ENCODE measurements around the gene GALNT9.
"Not testable (repeated sequence)": the region's sequence is repeated elsewhere in the genome, so short reads cannot be mapped to it uniquely, and the experiment has no call there.

The GALNT9 gene

DNA sequence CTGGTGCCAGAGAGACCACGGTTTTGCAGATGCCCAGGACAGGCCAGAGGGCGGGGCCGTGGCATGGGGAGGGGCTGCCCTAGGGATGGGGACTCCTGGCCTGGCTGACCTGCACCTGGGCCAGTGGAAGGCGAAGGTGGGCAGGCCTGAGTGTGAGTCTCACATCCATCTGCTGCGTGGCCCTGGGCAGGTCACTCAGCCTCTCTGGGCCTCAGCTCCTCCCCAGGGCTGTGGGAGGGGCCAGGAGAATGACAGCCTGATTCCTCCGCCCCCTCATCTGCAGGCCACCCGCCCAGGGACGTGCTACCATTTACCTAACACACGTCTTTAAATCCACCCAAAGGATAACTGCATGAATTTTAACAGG lies 90.9 kb downstream of the GALNT9 start:
- in situ Hi-C loops (cut with MboI; ENCODE audit: low sequenced_read_pairs), result no loop called here

DNA sequence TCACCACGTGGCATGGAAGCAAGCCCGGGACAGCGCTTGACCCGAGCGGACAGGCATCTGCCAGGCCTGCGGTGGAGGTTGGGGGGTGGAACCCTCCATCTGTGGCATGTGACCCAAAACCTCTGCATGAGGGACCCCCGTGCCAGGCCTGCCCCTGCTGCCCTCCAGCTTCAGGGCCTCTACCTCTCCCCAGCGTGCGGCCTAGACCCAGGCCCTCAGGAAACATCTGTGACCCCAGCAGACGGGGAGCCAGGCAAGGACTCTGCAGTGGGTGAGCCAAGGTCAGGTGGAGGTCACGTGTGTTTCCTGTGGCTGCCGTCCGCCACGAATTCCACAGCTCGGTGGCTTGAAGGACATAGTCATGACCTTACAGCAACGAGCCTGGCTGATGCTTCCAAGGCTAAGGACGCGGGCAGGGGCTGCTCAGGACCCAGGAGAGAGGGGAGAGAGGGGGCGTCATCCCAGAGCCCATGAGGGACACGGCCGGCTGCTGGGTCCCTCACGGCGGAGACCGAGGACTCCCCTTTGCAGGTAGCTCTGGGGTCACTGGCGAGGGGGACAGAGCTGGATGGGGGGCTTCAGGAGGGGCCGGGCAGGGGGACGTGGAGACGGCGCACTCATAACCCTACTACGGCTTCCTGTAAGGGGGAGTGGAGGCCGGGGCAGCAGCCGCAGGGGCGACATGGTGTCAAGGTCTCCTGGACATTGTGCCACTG lies 91.5 kb downstream of the GALNT9 start:
- in situ Hi-C loops (cut with MboI; ENCODE audit: low sequenced_read_pairs), result no loop called here

DNA sequence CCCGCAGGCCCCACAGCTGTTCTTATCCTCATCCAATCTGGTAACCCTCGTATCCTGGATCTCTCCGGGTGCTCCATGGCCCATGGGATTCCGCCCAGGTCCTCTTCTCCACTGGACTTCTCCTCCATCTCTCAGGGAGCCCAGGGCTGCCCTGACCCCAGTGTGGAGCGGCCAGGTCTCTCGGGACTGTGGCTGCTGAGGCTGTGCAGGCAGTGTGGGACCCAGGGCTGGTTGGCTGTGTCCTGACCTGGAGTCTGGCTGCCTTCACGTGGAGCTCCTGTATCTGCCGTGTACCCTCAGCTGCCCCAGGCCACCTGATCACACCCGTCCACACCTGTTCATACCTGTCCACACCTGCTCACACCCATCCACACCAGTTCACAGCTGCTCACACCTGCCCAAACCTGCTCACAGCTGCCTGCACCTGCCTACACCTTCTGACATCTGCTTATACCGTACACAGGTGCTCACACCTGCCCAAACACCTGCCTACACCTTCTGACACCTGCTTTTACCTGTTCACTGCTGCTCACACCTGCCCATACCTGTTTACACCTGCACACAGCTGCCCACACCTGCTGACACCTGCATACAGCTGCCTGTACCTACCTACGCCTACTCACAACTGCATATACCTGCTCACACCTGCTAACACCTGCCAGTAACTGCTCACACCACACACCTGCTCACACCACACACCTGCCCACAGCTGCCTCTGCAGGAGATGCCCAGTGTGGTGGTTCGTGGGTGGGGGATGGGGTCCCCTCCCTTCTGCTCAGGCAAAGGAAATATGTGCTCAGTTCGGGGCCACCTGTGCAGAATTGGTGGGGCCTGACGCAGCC lies 92.2 kb downstream of the GALNT9 start:
- in situ Hi-C loops (cut with MboI; ENCODE audit: low sequenced_read_pairs), result no loop called here

DNA sequence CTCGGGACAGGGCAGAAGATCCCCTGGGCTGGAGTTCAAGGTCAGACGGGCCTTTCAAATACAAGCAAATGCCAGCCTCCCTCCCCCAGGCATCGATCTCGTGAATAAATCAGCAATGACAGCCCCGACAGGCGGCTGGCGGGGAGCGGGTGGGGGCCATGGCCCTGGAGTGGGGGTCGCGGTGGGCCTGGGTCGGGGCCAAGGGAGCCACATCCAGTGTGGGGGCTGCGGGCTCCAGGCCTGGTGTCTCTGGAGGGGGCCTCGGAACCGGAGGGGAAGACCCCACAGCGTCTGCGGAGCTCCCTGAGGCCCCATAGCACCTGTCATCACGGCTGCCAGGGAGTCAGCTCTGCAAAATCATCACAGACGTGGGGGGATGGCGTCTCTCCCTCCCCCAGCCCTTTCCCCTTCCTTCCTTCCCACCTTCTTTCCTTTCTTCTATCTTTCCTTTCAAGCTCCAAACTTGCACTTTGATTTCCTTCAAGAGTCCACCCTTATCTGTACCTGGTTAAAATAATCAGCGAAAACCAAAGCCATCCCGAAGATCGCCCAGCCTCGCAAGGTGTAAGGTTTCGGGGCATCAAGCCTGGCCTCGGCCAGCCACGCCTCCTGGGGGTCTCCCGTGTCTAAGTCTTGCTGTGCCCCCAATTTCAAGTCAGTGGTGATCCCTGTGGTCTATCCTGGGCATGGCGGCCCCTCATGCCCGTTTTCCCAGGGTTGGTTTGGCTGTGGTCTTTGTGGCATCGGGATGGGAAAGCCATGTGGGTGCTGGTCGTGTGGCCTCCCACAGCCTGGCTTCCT lies 93.1 kb downstream of the GALNT9 start:
- in situ Hi-C loops (cut with MboI; ENCODE audit: low sequenced_read_pairs), result no loop called here

DNA sequence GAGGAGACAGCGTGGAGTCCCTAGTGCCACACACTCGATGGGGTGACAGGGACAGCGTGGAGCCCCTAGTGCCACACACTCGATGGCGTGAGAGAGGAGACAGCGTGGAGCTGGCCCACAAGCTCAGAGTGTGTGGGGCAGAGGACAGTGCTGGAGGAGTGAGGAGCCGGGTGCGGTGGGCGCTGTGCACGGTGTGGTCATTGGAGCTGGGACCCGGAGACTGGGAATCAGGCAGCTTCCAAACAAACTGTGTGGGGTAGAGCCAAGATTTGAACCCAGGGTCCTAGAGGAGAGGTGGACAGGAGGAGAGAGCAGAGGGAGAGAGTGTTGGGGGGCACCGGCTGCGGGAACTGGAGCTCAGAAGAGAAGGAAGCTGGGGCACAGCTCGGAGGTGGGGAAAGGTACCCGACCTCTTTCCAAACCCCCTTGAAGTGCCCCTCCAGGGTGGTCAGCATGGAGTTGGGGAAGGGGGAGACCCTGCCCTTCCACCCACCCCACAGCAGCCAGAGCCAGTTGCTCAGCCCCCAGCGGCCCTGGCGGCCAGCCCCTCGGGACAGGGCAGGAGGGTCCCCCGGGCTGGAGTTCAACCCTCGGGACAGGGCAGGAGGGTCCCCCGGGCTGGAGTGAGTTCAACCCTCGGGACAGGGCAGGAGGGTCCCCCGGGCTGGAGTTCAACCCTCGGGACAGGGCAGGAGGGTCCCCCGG lies 94.1 kb downstream of the GALNT9 start:
- in situ Hi-C loops (cut with MboI; ENCODE audit: low sequenced_read_pairs), result no loop called here

DNA sequence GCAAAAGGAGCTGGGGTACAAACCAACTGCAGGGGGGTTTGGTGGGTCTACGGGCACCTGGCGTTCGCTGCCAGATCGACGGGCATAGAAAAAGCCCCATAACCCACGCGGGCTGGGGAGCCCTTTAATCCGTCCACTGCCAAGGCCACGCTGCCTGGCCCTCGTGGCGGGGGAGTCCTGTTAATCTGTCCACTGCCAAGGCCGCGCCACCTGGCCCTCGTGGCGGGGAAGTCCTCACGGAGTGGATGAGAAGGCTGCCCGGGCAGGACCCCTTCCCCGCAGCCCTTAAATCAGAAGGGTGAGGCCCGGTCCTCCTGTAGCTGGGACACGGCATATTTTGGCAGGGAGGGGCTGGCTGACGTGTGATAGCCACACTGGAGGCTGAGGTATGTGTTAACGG lies 99.0 kb downstream of the GALNT9 start:
- in situ Hi-C loops (cut with MboI; ENCODE audit: low sequenced_read_pairs), result no loop called here

DNA sequence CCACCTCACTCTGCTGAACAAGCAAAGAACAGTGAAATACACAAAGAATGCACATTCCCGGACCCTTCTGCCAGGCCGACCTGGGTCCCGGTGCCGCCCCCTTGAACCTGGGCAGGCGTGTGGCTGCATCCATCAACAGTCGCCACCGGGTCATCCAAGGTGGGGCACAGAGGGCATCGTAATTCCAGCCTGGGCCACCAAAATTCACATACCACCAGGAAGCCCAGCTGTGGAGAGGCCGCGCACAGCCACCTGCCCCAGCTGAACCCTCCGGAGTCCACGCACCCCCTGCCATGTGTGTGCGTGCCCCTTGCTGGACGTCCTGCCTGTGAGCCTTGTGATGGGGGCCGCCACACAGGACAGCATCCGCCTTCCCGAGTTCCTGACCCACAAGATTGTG lies 99.5 kb downstream of the GALNT9 start:
- in situ Hi-C loops (cut with MboI; ENCODE audit: low sequenced_read_pairs), result no loop called here

DNA sequence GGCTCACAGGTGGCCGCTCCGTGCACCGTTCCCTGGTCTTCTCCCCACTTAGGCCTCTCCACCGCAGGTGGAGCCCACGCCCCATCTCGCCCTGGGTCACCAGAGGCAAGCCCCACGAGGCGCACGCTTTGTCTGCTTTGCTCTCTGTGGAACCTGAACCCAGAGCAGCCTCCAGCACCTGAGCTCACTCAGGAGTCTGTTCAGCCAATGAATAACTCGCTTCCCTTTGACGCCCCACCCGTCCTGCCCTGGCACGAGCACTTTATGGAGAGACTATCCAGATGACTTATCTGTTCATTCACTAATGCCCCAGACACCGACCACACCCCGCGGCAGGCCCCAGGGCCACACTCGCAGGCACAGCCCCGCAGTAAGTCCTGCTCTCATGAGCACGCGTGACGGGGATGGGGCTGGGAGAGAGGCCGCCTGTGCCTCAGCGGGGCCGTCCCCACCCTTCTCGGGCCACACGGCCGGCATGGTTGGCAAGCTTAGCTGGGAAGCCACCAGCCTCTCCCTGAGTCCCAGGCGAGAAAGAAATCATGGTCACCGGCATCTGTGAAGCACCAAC lies 100.1 kb downstream of the GALNT9 start:
- in situ Hi-C loops (cut with MboI; ENCODE audit: low sequenced_read_pairs), result no loop called here

DNA sequence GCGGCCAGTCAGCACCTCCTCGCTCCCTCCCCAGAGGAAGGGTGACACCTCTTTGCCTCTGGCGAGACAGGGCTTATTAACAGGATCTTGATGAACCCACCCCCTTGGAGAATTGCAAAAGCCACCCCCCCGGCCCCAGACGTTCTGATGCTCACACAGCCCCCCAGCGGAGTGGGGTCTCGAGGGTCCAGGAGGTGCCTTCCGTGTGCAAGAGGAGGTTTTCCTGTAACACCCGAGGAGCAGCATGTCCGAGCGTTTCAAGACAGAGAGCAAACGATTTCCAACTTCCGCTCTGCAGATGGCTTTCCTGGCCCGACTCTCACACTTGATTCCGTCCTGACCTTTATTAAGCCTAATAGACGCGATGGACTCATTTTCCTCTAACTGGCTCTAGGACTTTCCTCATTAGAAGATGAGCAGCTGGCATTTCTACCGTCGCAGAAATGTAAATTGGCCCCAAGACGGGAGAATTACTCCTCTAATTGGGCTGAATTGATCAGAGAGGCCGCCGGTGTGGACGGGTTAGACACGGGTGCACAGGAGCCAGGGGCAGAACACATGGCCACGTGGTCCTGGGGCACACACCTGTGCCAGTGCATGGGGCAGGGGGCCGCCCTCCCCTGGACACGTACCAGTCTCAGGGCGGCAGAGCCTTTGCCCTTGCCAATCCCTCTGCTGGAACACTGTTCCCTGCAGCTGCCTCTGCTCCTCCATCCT lies 100.8 kb downstream of the GALNT9 start:
- in situ Hi-C loops (cut with MboI; ENCODE audit: low sequenced_read_pairs), result no loop called here

DNA sequence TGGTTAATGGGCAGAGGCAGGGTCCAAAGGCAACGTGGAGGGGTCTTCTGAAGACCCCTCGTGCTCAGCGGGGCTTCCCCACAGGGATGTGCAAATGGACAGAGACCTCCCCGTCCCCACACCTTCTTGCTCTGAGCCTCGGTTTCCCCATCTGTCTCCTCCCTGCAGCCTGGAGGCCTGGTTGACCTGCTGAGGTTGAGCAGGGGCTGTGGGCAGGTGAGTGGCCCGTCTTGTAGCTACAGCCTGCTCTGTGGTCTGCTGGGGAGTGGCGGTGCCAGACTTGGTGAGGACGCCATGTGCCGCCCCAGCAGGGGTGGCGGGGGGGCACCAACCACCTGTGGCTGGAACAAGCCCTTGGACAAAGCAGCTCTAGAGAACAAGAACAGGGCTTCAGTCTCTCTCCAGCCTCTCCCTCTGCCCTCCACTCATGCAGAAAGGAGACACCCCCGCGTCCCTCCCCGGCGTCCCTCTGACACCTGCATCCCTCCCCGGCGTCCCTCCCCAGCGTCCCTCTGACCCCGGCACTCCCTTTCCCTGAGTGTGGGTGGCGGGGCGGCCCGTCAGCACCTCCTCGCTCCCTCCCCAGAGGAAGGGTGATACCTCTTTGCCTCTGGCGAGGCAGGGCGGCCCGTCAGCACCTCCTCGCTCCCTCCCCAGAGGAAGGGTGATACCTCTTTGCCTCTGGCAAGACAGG lies 101.5 kb downstream of the GALNT9 start:
- in situ Hi-C loops (cut with MboI; ENCODE audit: low sequenced_read_pairs), result no loop called here

DNA sequence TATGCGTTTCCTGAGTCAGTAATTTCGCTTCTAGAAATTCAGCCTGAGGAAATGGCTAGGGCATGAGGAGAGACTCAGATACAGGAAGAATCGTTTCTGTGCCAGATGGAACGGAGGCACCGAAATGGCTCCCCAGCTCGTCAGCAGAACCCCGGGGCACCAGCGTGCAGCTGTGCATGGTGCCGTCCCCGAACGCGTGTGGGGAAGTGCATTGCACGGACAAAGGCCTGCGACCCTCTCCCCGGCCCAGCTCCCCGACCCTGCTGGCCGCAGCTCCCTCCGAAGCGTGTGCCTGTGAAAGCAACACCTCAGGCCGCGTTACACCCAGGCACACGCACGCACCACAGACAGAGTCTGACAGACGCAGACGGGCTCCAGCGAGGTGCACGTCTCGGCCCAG lies 102.3 kb downstream of the GALNT9 start:
- in situ Hi-C loops (cut with MboI; ENCODE audit: low sequenced_read_pairs), result no loop called here

DNA sequence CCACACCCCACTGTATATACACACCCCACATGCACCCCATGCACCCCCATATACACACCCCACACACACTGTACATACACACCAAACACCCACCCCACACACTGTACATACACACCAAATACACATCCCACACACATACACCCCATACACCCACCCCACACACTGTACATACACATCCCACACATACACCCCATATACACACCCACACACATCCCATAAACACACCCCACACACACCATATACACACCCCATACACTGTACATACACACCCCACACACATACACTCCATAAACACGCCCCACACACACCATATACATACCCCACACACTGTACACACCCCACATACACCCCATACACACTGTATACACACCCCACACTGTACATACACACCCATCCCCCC lies 102.8 kb downstream of the GALNT9 start:
- in situ Hi-C loops (cut with MboI; ENCODE audit: low sequenced_read_pairs), result no loop called here

DNA sequence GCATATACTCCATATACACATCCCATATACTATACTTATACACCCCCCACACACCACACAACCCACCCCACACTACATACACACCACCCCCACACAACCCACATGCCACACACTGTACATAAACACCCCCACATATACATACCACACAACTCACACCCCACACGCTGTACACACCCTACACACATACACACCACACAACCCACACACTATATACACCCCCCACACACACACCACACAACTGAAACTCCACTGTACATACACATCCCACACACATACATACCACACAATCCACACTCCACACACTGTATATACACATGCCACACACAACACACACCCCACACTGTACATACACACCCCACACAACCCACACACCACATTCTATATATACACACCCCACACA lies 104.2 kb downstream of the GALNT9 start:
- in situ Hi-C loops (cut with MboI; ENCODE audit: low sequenced_read_pairs), result no loop called here

DNA sequence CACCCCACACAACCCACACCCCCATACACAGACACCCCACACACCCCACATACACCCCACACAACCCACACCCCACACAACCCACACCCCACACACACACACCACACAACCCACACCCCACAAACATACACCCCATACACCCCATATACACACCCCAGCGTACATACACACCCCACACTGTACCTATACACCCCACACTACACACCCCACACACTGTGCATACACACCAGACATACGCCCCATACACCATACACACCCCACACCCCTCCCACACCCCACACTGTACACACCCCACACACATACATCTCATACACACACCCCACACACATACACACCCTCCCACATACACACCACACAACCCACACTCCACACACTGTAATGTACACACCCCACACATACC lies 104.9 kb downstream of the GALNT9 start:
- in situ Hi-C loops (cut with MboI; ENCODE audit: low sequenced_read_pairs), result no loop called here

DNA sequence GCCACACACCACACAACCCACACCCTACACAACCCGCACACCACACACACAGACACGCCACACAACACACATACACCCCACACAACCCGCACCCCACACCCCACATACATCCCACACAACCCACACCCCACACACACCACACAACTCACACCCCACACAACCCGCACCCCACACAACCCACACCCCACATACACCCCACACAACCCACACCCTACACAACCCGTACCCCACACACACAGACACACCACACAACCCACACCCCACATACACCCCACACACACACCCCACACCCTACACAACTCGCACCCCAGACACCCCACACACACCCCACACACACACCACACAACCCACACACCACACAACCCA lies 106.6 kb downstream of the GALNT9 start:
- in situ Hi-C loops (cut with MboI; ENCODE audit: low sequenced_read_pairs), result no loop called here

DNA sequence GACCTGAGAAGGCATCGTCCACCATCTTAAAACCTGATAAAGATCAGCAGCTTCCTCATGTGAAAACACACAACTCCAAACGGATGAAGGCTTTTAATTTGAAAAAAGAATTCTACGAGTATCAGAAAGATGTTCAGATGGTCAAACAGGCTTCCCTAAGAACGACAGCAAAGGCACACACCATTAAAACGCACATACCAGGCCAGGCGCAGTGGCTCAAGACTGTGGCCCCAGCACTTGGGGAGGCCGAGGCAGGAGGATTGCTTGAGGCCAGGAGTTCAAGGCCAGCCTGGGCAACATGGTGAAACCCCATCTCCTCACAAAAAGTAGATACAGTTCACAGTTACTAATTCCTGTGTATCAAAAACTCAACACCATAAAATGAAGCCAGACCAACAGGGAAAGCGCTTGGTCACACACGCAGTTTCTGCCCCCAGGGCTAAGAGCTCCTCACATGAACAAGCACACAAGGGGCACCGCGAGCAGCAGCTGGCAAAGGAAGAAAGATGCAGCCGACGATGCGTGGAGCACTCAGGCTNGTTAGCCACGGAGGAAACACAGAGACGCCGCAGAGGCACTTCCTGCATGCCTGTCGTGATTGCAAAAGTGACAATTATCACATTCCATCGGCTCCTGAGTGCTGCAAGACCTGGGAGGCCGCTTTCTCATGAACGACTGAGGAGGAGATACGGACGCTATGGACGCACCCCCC lies 107.1 kb downstream of the GALNT9 start:
- in situ Hi-C loops (cut with MboI; ENCODE audit: low sequenced_read_pairs), result no loop called here

DNA sequence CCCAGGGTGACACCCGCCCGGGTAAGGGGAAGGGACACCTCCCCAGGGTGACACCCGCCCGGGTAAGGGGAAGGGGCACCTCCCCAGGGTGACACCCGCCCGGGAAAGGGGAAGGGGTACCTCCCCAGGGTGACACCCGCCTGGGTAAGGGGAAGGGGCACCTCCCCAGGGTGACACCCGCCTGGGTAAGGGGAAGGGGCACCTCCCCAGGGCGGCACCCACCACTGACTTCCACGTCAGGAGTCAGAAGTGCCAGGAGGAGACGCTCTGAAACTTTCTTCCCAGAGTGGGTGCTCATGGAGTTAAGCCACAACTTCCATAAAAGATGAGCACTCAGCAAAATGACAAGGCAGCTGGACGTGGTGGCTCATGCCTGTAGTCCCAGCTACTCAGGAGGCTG lies 109.6 kb downstream of the GALNT9 start:
- in situ Hi-C loops (cut with MboI; ENCODE audit: low sequenced_read_pairs), result not testable (repeated sequence)

DNA sequence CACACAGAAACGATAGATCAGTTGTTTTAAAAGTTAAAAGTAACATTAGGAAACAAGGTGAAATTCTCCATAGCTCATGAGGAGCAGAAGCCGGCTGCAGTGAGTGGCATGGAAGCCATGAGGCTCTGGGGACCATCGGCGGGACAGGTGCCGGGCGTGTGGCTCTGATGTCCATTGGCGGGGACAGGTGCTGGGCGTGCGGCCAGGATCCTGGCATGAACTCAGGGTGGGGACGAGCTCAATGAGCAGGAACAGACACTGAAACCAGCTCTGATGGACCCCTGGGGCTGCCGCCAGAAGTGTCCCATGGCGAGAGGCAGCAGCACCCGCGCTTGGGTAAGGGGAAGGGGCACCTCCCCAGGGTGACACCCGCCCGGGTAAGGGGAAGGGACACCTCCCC lies 110.1 kb downstream of the GALNT9 start:
- in situ Hi-C loops (cut with MboI; ENCODE audit: low sequenced_read_pairs), result no loop called here

DNA sequence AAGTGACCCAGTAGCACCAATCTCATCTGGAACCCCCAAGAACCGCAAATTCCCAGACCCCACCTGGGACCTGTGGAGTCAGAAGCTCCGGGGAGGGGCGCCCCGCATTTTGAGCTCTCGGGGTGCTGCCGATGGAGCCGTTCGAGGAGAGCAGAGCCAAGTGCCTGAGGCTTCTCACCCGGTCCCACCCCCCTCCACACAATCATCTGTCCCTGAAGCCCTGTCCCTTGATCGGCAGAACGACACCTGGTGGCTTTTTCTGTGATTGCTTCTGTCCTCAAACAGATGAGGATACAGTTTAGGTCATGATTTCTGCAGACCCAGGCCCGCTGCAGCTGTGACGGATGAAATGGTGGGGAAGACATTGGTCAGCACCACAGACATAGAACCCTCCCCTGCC lies 110.5 kb downstream of the GALNT9 start:
- in situ Hi-C loops (cut with MboI; ENCODE audit: low sequenced_read_pairs), result no loop called here

Measured in HL-60/S4 treated with retinoic acid at 250 ng/mL for 4 days and 3 days (cell line).